Sigmoid colon (tissue), 7 donors: ENCODE results near the gene ZNF619. TPM values are rescaled to one million over a fixed set of nuclear protein-coding genes. Genes with fewer than 3 reads are reported as not detected.
A peak's percentile ranks its signal among the peaks of the same experiment; 100 is the strongest.

Source experiments
- DNase-seq: peaks from one replicate; pipeline ENCODE4 v3.0.0-alpha.2; 2019
- H3K27ac ChIP-seq, 4 donors: fragments of 200-600 bp; sonication (generic); one replicate each; pipeline ENCODE4 v1.5.1; 2016 to 2019; ENCODE audit warnings: mild to moderate bottlenecking in 1 of 4
- H3K27me3 ChIP-seq, 3 donors: fragments of 200-600 bp; sonication (generic); one replicate each; pipeline ENCODE4 v1.5.1; 2019; ENCODE audit warnings: mild to moderate bottlenecking in 1 of 3
- H3K36me3 ChIP-seq, 4 donors: fragments of 200-600 bp; sonication (generic); one replicate each; pipeline ENCODE4 v1.5.1; 2016 to 2019
- H3K4me1 ChIP-seq, 4 donors: fragments of 200-600 bp; sonication (generic); one replicate each; pipeline ENCODE4 v1.5.1; 2017 to 2019
- H3K4me3 ChIP-seq, 4 donors: fragments of 200-600 bp; sonication (generic); one replicate each; pipeline ENCODE4 v1.5.1; 2017 to 2019; ENCODE audit warnings: mild to moderate bottlenecking in 2 of 4, moderate library complexity in 1 of 4
- H3K9me3 ChIP-seq, 4 donors: fragments of 200-600 bp in 3 of 4; sonication (generic) in 3 of 4; one replicate each; pipeline versions ENCODE4 v1.5.1 to v1.6.1; 2013 to 2019
- EP300 ChIP-seq, 4 donors: sonication (generic); formaldehyde crosslinking; IDR thresholded peaks; one replicate each; pipeline ENCODE4 v1.6.1; 2017; ENCODE audit warnings: antibody characterized with exemption in 4 of 4
- POLR2A ChIP-seq, 2 donors: fragments of 450-650 bp; IDR thresholded peaks; one replicate each; pipeline ENCODE4 v1.6.1; 2016; ENCODE audit warnings: antibody characterized with exemption in 2 of 2, mild to moderate bottlenecking in 2 of 2, moderate library complexity in 2 of 2
- POLR2AphosphoS5 ChIP-seq, 4 donors: sonication (generic); formaldehyde crosslinking; IDR thresholded peaks; one replicate each; pipeline ENCODE4 v1.6.1; 2017; ENCODE audit warnings: antibody characterized with exemption in 4 of 4
- WGBS, 2 donors: extraction: QIAGEN DNeasy Blood & Tissue Kit; methylation state at CpG; one replicate each; pipeline ENCODE4 v1.1.7; 2013; 5-methylcytosine and 5-hydroxymethylcytosine counted together
- intact Hi-C: fragments of 100-400 bp; cut with DNase I; formaldehyde crosslinking; loops from one replicate; pipeline ENCODE4 v1.15.1; 2023
- polyA plus RNA-seq, 3 donors: library from polyadenylated mRNA; stranded (reverse); fragments of 200-250 nt; gene quantifications; one replicate each; pipeline ENCODE4 v1.2.3, GENCODE V29; 2013
- total RNA-seq, 4 donors: library from RNA; depleted of rRNA; stranded (reverse); fragments of >200 nt; gene quantifications; one replicate each; pipeline ENCODE4 v1.1.0, GENCODE V29; 2016
- TF ChIP-seq, protein P1 (sequence below), 4 experiments: fragments of 450-650 bp in 3 of 4; fragments of 200-600 bp in 1 of 4; IDR thresholded peaks; one replicate each; pipeline ENCODE4 v1.5.1; 2016 to 2019; ENCODE audit warnings: antibody characterized with exemption in 4 of 4, mild to moderate bottlenecking in 3 of 4, moderate library complexity in 2 of 4
- donor health status: healthy with polysubstance abuse.
- donor health status: Bipolar disorder and iron deficiency.
- donor health status: healthy.

ZNF619 gene
- total and polyA plus RNA-seq, 7 donors: 1.2 to 5.1 (median 3.4) TPM

DNA sequence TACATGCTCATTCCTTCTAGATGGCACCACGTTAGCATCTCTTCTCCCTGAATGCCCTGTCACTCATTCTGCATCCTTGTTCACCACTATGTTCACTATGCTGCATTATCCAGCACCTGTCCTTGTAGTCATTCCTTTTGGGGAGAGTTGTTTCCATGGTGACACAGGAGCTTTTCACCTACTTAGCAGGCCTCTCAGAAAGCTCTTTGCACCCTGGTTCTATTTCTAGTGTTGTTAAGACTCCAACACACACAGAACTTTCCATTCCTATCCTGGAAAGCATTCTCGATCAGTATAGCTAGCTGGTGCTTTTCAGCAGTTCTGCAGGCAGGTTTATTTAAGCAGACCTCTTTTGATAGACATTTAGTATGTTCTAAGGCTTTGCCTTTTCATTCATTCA, 26.5 kb upstream of the ZNF619 start:
- H3K9me3 ChIP-seq: no peaks in the 10 kb centered on the region
- no peak for DNase-seq
- intact Hi-C loops: loop anchor here (5.0 to 10.0 kb wide), 4 partner anchors 57 to 1624 kb away; partner anchors contain the start of genes SCN11A, SLC25A38, WDR48 and ZNF620
- peaks cover 0 to 10% (median 0%) of the 10 kb centered on the region in 4 donors for H3K36me3 ChIP-seq
- H3K4me1 ChIP-seq: peaks cover 0 to 17% (median 15%) of the 10 kb centered on the region in 4 donors
- H3K27me3 ChIP-seq: no peaks in the 10 kb centered on the region
- no peak overlapping the region for H3K4me3 ChIP-seq
- WGBS, 2 donors: 82 to 91% methylated on average over 2 of the region's 2 CpGs
- TF ChIP-seq POLR2AphosphoS5 (IDR thresholded peaks at IDR 0.05) (no peak), EP300 (IDR thresholded peaks at IDR 0.05) (no peak), POLR2A (IDR thresholded peaks at IDR 0.05) (no peak)
- TF ChIP-seq, protein P1, sequence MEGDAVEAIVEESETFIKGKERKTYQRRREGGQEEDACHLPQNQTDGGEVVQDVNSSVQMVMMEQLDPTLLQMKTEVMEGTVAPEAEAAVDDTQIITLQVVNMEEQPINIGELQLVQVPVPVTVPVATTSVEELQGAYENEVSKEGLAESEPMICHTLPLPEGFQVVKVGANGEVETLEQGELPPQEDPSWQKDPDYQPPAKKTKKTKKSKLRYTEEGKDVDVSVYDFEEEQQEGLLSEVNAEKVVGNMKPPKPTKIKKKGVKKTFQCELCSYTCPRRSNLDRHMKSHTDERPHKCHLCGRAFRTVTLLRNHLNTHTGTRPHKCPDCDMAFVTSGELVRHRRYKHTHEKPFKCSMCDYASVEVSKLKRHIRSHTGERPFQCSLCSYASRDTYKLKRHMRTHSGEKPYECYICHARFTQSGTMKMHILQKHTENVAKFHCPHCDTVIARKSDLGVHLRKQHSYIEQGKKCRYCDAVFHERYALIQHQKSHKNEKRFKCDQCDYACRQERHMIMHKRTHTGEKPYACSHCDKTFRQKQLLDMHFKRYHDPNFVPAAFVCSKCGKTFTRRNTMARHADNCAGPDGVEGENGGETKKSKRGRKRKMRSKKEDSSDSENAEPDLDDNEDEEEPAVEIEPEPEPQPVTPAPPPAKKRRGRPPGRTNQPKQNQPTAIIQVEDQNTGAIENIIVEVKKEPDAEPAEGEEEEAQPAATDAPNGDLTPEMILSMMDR (IDR thresholded peaks at IDR 0.05): no peak
- H3K27ac ChIP-seq: no peak overlapping the region

DNA sequence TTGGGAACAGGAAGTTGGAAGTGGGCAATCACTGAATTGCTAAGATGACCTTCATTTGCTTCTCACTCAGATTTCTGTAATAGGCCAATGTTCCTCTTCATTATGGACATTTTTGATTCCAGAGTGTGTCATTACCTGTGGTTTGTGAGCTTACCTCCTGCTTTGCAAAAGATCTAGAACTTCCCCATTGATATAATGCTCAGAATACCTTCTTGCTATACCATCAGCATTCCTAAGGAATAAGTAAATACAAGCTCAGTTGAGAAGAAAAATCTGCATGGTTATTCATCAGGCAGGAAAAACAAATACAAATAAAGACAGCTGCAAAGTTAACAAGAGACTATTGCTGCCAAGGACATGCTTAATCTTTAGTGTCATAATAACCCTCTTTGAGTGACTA, 25.4 kb upstream of the ZNF619 start:
- Histone ChIP-seq H3K27ac (no peak overlapping the region), H3K36me3 (no peaks in the 10 kb centered on the region), H3K4me1 (peaks cover 0 to 22% (median 19%) of the 10 kb centered on the region in 4 donors), H3K27me3 (no peaks in the 10 kb centered on the region), H3K4me3 (no peak overlapping the region), H3K9me3 (no peaks in the 10 kb centered on the region)
- TF ChIP-seq POLR2AphosphoS5 (IDR thresholded peaks at IDR 0.05): no peak
- no peak for TF ChIP-seq POLR2A (IDR thresholded peaks at IDR 0.05)
- TF ChIP-seq, protein P1 (IDR thresholded peaks at IDR 0.05): no peak
- no peak for TF ChIP-seq EP300 (IDR thresholded peaks at IDR 0.05)
- intact Hi-C loops: loop anchor here (5.0 to 10.0 kb wide), 4 partner anchors 56 to 1623 kb away; partner anchors contain the start of genes SCN11A, SLC25A38, WDR48 and ZNF620
- DNase-seq: no peak

DNA sequence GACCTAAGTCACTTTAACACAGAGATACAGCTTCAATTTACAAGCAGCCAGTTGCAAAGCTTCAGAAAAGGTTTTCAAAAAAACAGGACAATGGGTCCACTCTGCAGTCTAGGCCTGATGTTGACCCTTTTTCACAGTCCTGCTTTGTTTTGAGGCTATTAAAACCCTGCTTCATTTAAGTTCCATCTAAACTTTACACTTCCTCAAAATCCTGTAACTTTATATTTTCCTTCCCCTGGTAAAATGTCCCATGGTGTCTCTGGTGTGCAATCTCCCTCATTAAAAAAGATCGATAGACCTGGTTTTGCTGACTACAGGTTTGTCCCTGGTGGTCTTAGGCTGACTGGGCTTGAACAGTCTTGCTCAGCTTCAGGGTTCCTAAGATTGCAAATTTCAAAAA, 24.9 kb upstream of the ZNF619 start:
- intact Hi-C loops: loop anchor here (5.0 to 10.0 kb wide), 4 partner anchors 55 to 1623 kb away; partner anchors contain the start of genes SCN11A, SLC25A38, WDR48 and ZNF620
- H3K4me3 ChIP-seq: peak overlapping the region in 1 of 4 donors; percentile 49
- peak overlapping the region; percentile 80 to 92 (median 88) for H3K27ac ChIP-seq
- peaks cover 0 to 24% (median 20%) of the 10 kb centered on the region in 4 donors for H3K4me1 ChIP-seq
- H3K27me3 ChIP-seq: no peaks in the 10 kb centered on the region
- no peak for TF ChIP-seq POLR2A (IDR thresholded peaks at IDR 0.05)
- no peak for TF ChIP-seq EP300 (IDR thresholded peaks at IDR 0.05)
- TF ChIP-seq, protein P1 (IDR thresholded peaks at IDR 0.05): no peak
- TF ChIP-seq POLR2AphosphoS5 (IDR thresholded peaks at IDR 0.05): no peak
- H3K36me3 ChIP-seq: no peaks in the 10 kb centered on the region
- WGBS, 2 donors: 84 to 89% methylated on average over 1 of the region's 1 CpG
- DNase-seq: no peak
- no peaks in the 10 kb centered on the region for H3K9me3 ChIP-seq

DNA sequence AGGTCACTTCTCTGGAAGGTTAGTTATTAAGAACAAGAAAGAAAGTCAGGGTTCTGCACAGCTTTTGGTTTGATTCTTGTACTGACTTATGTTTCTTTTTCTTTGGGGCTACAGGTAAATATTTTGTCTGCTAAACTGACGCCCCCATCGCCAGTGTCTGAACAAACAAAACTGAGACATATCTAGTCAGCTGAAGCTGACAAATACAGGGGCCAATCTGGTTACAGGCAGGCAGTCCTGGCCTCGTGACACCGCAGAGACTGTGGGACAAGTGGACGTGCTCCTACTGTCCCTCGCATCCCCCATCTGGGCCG, 24.4 kb upstream of the ZNF619 start:
- Histone ChIP-seq H3K4me3 (peak overlapping the region; percentile 39 to 76 (median 54)), H3K9me3 (no peaks in the 10 kb centered on the region), H3K4me1 (peaks cover 0 to 24% (median 20%) of the 10 kb centered on the region in 4 donors), H3K27ac (peak overlapping the region; percentile 80 to 92 (median 88)), H3K36me3 (no peaks in the 10 kb centered on the region), H3K27me3 (no peaks in the 10 kb centered on the region)
- no peak for DNase-seq
- intact Hi-C loops: loop anchor here (5.0 to 10.0 kb wide), 4 partner anchors 55 to 1622 kb away; partner anchors contain the start of genes SCN11A, SLC25A38, WDR48 and ZNF620
- 0 to 6% methylated on average over 7 of the region's 7 CpGs for WGBS, 2 donors
- TF ChIP-seq POLR2A (IDR thresholded peaks at IDR 0.05): no peak
- no peak for TF ChIP-seq EP300 (IDR thresholded peaks at IDR 0.05)
- no peak for TF ChIP-seq POLR2AphosphoS5 (IDR thresholded peaks at IDR 0.05)
- TF ChIP-seq, protein P1 (IDR thresholded peaks at IDR 0.05): no peak
